ENCODE measurements around the gene NRF1. TPM values are rescaled to one million over a fixed set of nuclear protein-coding genes. Genes with fewer than 3 reads are reported as not detected.

Gene NRF1
- total and polyA plus RNA-seq, 2 of the 8 experiments (the other 6 are each of a cell fraction or from before 2014, with no cell fraction given): 18.2 to 21.4 TPM

DNA sequence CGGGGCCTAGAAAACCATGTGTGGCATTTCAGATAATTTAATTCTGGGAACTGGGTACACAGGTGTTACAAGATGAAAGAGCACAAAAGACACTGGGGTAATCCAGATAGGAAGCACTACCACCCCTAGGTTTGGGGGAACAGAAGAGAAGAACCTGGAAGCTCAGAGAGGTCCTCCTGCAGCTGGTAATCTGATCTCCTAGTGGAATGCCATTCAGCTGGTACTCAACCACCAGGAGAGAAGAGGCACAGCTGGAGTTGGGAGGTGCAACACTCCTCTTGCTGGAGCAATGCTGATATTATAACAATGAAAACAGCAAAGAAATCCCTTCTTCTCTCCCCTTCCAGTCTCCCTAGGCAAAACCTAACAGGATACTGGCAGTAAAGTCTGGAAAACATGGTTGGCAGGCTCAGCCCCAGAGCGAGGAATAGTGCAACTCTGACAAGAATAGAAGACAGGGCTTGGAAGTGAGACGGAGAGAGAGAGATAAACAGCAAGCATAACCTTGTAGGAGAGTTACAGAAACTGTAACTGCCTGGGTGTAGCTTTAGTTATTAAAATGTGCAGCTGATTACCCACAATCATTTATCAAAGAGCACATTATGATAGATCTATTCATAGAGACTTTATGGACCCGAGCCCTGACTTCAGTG lies 35.0 kb downstream of the NRF1 start (continued):
- TF ChIP-seq GTF2F1 (IDR thresholded peaks at IDR 0.05; ENCODE audit: borderline replicate concordance, low read depth, low read length): no peak
- no peak for TF ChIP-seq CREB1 (IDR thresholded peaks at IDR 0.05)
- TF ChIP-seq, protein P1, sequence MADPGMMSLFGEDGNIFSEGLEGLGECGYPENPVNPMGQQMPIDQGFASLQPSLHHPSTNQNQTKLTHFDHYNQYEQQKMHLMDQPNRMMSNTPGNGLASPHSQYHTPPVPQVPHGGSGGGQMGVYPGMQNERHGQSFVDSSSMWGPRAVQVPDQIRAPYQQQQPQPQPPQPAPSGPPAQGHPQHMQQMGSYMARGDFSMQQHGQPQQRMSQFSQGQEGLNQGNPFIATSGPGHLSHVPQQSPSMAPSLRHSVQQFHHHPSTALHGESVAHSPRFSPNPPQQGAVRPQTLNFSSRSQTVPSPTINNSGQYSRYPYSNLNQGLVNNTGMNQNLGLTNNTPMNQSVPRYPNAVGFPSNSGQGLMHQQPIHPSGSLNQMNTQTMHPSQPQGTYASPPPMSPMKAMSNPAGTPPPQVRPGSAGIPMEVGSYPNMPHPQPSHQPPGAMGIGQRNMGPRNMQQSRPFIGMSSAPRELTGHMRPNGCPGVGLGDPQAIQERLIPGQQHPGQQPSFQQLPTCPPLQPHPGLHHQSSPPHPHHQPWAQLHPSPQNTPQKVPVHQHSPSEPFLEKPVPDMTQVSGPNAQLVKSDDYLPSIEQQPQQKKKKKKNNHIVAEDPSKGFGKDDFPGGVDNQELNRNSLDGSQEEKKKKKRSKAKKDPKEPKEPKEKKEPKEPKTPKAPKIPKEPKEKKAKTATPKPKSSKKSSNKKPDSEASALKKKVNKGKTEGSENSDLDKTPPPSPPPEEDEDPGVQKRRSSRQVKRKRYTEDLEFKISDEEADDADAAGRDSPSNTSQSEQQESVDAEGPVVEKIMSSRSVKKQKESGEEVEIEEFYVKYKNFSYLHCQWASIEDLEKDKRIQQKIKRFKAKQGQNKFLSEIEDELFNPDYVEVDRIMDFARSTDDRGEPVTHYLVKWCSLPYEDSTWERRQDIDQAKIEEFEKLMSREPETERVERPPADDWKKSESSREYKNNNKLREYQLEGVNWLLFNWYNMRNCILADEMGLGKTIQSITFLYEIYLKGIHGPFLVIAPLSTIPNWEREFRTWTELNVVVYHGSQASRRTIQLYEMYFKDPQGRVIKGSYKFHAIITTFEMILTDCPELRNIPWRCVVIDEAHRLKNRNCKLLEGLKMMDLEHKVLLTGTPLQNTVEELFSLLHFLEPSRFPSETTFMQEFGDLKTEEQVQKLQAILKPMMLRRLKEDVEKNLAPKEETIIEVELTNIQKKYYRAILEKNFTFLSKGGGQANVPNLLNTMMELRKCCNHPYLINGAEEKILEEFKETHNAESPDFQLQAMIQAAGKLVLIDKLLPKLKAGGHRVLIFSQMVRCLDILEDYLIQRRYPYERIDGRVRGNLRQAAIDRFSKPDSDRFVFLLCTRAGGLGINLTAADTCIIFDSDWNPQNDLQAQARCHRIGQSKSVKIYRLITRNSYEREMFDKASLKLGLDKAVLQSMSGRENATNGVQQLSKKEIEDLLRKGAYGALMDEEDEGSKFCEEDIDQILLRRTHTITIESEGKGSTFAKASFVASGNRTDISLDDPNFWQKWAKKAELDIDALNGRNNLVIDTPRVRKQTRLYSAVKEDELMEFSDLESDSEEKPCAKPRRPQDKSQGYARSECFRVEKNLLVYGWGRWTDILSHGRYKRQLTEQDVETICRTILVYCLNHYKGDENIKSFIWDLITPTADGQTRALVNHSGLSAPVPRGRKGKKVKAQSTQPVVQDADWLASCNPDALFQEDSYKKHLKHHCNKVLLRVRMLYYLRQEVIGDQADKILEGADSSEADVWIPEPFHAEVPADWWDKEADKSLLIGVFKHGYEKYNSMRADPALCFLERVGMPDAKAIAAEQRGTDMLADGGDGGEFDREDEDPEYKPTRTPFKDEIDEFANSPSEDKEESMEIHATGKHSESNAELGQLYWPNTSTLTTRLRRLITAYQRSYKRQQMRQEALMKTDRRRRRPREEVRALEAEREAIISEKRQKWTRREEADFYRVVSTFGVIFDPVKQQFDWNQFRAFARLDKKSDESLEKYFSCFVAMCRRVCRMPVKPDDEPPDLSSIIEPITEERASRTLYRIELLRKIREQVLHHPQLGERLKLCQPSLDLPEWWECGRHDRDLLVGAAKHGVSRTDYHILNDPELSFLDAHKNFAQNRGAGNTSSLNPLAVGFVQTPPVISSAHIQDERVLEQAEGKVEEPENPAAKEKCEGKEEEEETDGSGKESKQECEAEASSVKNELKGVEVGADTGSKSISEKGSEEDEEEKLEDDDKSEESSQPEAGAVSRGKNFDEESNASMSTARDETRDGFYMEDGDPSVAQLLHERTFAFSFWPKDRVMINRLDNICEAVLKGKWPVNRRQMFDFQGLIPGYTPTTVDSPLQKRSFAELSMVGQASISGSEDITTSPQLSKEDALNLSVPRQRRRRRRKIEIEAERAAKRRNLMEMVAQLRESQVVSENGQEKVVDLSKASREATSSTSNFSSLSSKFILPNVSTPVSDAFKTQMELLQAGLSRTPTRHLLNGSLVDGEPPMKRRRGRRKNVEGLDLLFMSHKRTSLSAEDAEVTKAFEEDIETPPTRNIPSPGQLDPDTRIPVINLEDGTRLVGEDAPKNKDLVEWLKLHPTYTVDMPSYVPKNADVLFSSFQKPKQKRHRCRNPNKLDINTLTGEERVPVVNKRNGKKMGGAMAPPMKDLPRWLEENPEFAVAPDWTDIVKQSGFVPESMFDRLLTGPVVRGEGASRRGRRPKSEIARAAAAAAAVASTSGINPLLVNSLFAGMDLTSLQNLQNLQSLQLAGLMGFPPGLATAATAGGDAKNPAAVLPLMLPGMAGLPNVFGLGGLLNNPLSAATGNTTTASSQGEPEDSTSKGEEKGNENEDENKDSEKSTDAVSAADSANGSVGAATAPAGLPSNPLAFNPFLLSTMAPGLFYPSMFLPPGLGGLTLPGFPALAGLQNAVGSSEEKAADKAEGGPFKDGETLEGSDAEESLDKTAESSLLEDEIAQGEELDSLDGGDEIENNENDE (IDR thresholded peaks at IDR 0.05; ENCODE audit: insufficient replicate concordance, low read length): no peak
- TF ChIP-seq RFX5 (IDR thresholded peaks at IDR 0.05; ENCODE audit: borderline replicate concordance, low read depth, low read length): no peak
- TF ChIP-seq TBP (IDR thresholded peaks at IDR 0.05; ENCODE audit: low read depth, low read length): no peak
- TF ChIP-seq, protein P2, sequence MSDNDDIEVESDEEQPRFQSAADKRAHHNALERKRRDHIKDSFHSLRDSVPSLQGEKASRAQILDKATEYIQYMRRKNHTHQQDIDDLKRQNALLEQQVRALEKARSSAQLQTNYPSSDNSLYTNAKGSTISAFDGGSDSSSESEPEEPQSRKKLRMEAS (IDR thresholded peaks at IDR 0.05): no peak
- peak in 1 of 2 experiments; percentile 9; a peak in 1 of 4 replicates for TF ChIP-seq RAD21 (IDR thresholded peaks at IDR 0.05 in 1 of 2, conservative IDR thresholded peaks at IDR 0.05 in 1 of 2; ENCODE audit: low read depth in 2 of 2, low read length in 2 of 2)
- no peak for TF ChIP-seq POLR2AphosphoS5 (IDR thresholded peaks at IDR 0.05; ENCODE audit: low read depth, low read length)
- TF ChIP-seq CEBPB (IDR thresholded peaks at IDR 0.05; ENCODE audit: low read depth, low read length): no peak
- TF ChIP-seq YY1 (IDR thresholded peaks at IDR 0.05; ENCODE audit: low read depth, low read length): peak; percentile 55; the same call in 1 of the 2 replicates
- TF ChIP-seq ASH2L (IDR thresholded peaks at IDR 0.05; ENCODE audit: low read length): peak; percentile 61
